H9 (cell line): ENCODE results near the gene ZFP57. TPM values are rescaled to one million over a fixed set of nuclear protein-coding genes. Genes with fewer than 3 reads are reported as not detected.

Experiments
- DNase-seq: peaks from one replicate; pipeline ENCODE4 v3.0.0-alpha.2; 2017
- H2AFZ ChIP-seq: one replicate; pipeline ENCODE4 v1.6.1; 2013; ENCODE audit warnings: mild to moderate bottlenecking, low read length, control low read depth, moderate library complexity
- H2AK5ac ChIP-seq: 2 replicates; pipeline ENCODE4 v1.6.1; 2013; ENCODE audit warnings: low read length, control low read depth, mixed read lengths; ENCODE audit not compliant: insufficient read length
- H2BK120ac ChIP-seq: one replicate; pipeline ENCODE4 v1.6.1; 2013; ENCODE audit warnings: low read depth, mild to moderate bottlenecking, low read length, control low read depth, inconsistent platforms; ENCODE audit not compliant: poor library complexity, severe bottlenecking
- H2BK12ac ChIP-seq: 2 replicates; pipeline ENCODE4 v1.6.1; 2013; ENCODE audit warnings: low read length, control low read depth, mixed read lengths, low read depth; ENCODE audit not compliant: insufficient read length
- H2BK15ac ChIP-seq: 2 replicates; pipeline ENCODE4 v1.6.1; 2013; ENCODE audit warnings: low read depth, low read length, control low read depth
- H2BK20ac ChIP-seq: one replicate; pipeline ENCODE4 v1.6.1; 2013; ENCODE audit warnings: low read depth, mild to moderate bottlenecking, low read length, control low read depth, inconsistent platforms; ENCODE audit not compliant: poor library complexity, severe bottlenecking
- H2BK5ac ChIP-seq: 2 replicates; pipeline ENCODE4 v1.6.1; 2013; ENCODE audit warnings: low read length, control low read depth, mixed read lengths; ENCODE audit not compliant: insufficient read length
- H3K14ac ChIP-seq: 2 replicates; pipeline ENCODE4 v1.6.1; 2013; ENCODE audit warnings: low read length, control low read depth; ENCODE audit not compliant: insufficient read depth
- H3K18ac ChIP-seq: 2 replicates; pipeline ENCODE4 v1.6.1; 2013; ENCODE audit warnings: low read depth, mild to moderate bottlenecking, mixed read lengths, low read length, control low read depth; ENCODE audit not compliant: insufficient read length
- H3K23ac ChIP-seq: 2 replicates; pipeline ENCODE4 v1.6.1; 2013; ENCODE audit warnings: low read length, control low read depth, mixed read lengths, low read depth; ENCODE audit not compliant: insufficient read length
- H3K23me2 ChIP-seq: 2 replicates; pipeline ENCODE4 v1.6.1; 2013; ENCODE audit warnings: low read depth, mild to moderate bottlenecking, mixed read lengths, low read length, control low read depth; ENCODE audit not compliant: insufficient read length, poor library complexity, severe bottlenecking
- H3K27ac ChIP-seq: 2 replicates; pipeline ENCODE4 v1.5.1; 2013; ENCODE audit warnings: low read length, control low read depth, mixed read lengths, low read depth; ENCODE audit not compliant: insufficient read length
- H3K27me3 ChIP-seq: 2 replicates; pipeline ENCODE4 v1.6.1; 2013; ENCODE audit warnings: low read length, control low read depth, inconsistent platforms; ENCODE audit not compliant: insufficient read depth
- H3K4ac ChIP-seq: 2 replicates; pipeline ENCODE4 v1.6.1; 2013; ENCODE audit warnings: low read depth, mild to moderate bottlenecking, control low read depth, inconsistent platforms, low read length, moderate library complexity
- H3K4me1 ChIP-seq: 2 replicates; pipeline ENCODE4 v1.6.1; 2013; ENCODE audit warnings: low read length, control low read depth, inconsistent platforms; ENCODE audit not compliant: insufficient read depth
- H3K4me2 ChIP-seq: 2 replicates; pipeline ENCODE4 v1.6.1; 2013; ENCODE audit warnings: low read length, control low read depth, mixed read lengths; ENCODE audit not compliant: insufficient read length, insufficient read depth
- H3K56ac ChIP-seq: 2 replicates; pipeline ENCODE4 v1.6.1; 2013; ENCODE audit warnings: low read depth, mild to moderate bottlenecking, mixed read lengths, low read length, control low read depth; ENCODE audit not compliant: insufficient read length
- H3K79me1 ChIP-seq: 2 replicates; pipeline ENCODE4 v1.6.1; 2013; ENCODE audit warnings: low read depth, mild to moderate bottlenecking, moderate library complexity, low read length, control low read depth, inconsistent platforms; ENCODE audit not compliant: insufficient read depth, poor library complexity, severe bottlenecking
- H3K79me2 ChIP-seq: 2 replicates; pipeline ENCODE4 v1.6.1; 2013; ENCODE audit warnings: low read length, control low read depth, inconsistent platforms; ENCODE audit not compliant: insufficient read depth
- H3K9ac ChIP-seq: 2 replicates; pipeline ENCODE4 v1.6.1; 2013; ENCODE audit warnings: low read length, control low read depth, mixed read lengths; ENCODE audit not compliant: insufficient read length; ENCODE audit errors: extremely low read depth
- H3K9me3 ChIP-seq: one replicate; pipeline ENCODE4 v1.6.1; 2013; ENCODE audit warnings: low read depth, low read length, inconsistent platforms; ENCODE audit not compliant: control insufficient read depth
- H3T11ph ChIP-seq: one replicate; pipeline ENCODE4 v1.6.1; 2013; ENCODE audit warnings: mild to moderate bottlenecking, low read length, control low read depth, inconsistent platforms
- H4K20me1 ChIP-seq: one replicate; pipeline ENCODE4 v1.6.1; 2013; ENCODE audit not compliant: control insufficient read depth, insufficient read length, insufficient read depth
- H4K5ac ChIP-seq: 2 replicates; pipeline ENCODE4 v1.6.1; 2013; ENCODE audit warnings: low read depth, mild to moderate bottlenecking, mixed read lengths, low read length, control low read depth; ENCODE audit not compliant: insufficient read length
- H4K8ac ChIP-seq: replicated peaks from 2 replicates; pipeline ENCODE4 v1.6.1; 2013; ENCODE audit warnings: low read length, control low read depth, mixed read lengths, low read depth; ENCODE audit not compliant: insufficient read length
- H4K91ac ChIP-seq: 2 replicates; pipeline ENCODE4 v1.6.1; 2013; ENCODE audit warnings: low read depth, mild to moderate bottlenecking, moderate library complexity, mixed read lengths, low read length, control low read depth; ENCODE audit not compliant: insufficient read length
- H3K27ac Mint-ChIP-seq, 3 experiments: 2 replicates in 2 of 3; 3 replicates in 1 of 3; pipeline ENCODE4 v1.8.0; 2020 to 2021; ENCODE audit warnings: mixed read lengths in 3 of 3, mild to moderate bottlenecking in 1 of 3, moderate library complexity in 1 of 3
- H3K27me3 Mint-ChIP-seq: 2 replicates; pipeline ENCODE4 v1.8.0; 2021; ENCODE audit warnings: low read depth, mild to moderate bottlenecking, moderate library complexity, mixed read lengths
- H3K36me3 Mint-ChIP-seq, 3 experiments: 2 replicates in 2 of 3; 3 replicates in 1 of 3; pipeline ENCODE4 v1.8.0; 2020 to 2021; ENCODE audit warnings: low read depth in 3 of 3, mixed read lengths in 3 of 3; ENCODE audit not compliant: insufficient read depth in 1 of 3
- H3K4me1 Mint-ChIP-seq, 2 experiments: 2 replicates each; pipeline ENCODE4 v1.8.0; 2020; ENCODE audit warnings: mixed read lengths in 2 of 2
- H3K4me3 Mint-ChIP-seq, 2 experiments: 2 replicates in 1 of 2; 3 replicates in 1 of 2; pipeline ENCODE4 v1.8.0; 2020 to 2021; ENCODE audit warnings: mild to moderate bottlenecking in 2 of 2, mixed read lengths in 2 of 2, moderate library complexity in 1 of 2
- H3K9me3 Mint-ChIP-seq, 2 experiments: 2 replicates in 1 of 2; 3 replicates in 1 of 2; pipeline ENCODE4 v1.8.0; 2020; ENCODE audit warnings: mild to moderate bottlenecking in 2 of 2, mixed read lengths in 2 of 2, moderate library complexity in 1 of 2
- total RNA-seq: library from RNA; stranded (reverse); gene quantifications from 2 replicates; pipeline ENCODE4 v1.2.1, GENCODE V29; 2021
- TF ChIP-seq, protein P1 (sequence below): fragments of 200-600 bp; sonication (generic); conservative IDR thresholded peaks from 3 replicates; pipeline ENCODE4 v1.8.0; 2021; ENCODE audit warnings: antibody characterized with exemption, mild to moderate bottlenecking

The ZFP57 gene
- total RNA-seq, 1 experiment from 2014 or later = 1.7 TPM

DNA sequence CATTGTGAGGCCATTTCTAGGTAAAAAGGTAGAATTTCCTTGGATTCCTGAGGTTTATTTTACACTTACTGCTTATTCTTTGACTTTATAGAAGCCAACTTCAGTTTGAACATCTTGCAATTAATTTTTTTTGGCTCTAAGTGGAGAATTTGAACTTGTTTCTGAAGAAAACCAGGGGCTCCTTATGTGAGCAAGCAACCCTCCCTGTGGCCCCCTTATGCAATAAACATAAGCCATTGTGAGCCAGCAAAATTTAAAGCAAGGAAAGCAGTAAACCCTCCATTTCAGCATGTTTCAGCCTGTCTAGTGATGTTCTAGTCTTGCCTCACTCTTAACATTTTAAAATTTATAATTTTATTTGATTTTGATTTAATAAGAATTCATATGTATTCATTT, 47.9 kb upstream of the ZFP57 start:
- no peak overlapping the region for H3K4me3 Mint-ChIP-seq
- no peak overlapping the region for H3K14ac ChIP-seq
- H3K27me3 Mint-ChIP-seq = peaks cover 38% of the 10 kb centered on the region
- no peak overlapping the region for H4K5ac ChIP-seq
- DNase-seq = no peak
- no peak overlapping the region for H2BK15ac ChIP-seq
- TF ChIP-seq, protein P1, sequence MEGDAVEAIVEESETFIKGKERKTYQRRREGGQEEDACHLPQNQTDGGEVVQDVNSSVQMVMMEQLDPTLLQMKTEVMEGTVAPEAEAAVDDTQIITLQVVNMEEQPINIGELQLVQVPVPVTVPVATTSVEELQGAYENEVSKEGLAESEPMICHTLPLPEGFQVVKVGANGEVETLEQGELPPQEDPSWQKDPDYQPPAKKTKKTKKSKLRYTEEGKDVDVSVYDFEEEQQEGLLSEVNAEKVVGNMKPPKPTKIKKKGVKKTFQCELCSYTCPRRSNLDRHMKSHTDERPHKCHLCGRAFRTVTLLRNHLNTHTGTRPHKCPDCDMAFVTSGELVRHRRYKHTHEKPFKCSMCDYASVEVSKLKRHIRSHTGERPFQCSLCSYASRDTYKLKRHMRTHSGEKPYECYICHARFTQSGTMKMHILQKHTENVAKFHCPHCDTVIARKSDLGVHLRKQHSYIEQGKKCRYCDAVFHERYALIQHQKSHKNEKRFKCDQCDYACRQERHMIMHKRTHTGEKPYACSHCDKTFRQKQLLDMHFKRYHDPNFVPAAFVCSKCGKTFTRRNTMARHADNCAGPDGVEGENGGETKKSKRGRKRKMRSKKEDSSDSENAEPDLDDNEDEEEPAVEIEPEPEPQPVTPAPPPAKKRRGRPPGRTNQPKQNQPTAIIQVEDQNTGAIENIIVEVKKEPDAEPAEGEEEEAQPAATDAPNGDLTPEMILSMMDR = no peak
- no peak overlapping the region for H2AFZ ChIP-seq
- H3K9me3 Mint-ChIP-seq = no peaks in the 10 kb centered on the region
- no peaks in the 10 kb centered on the region for H3K79me2 ChIP-seq
- no peak overlapping the region for H3K18ac ChIP-seq
- H4K91ac ChIP-seq = no peak overlapping the region
- no peaks in the 10 kb centered on the region for H3K23me2 ChIP-seq
- H2BK12ac ChIP-seq = no peak overlapping the region
- H4K8ac ChIP-seq = no peak overlapping the region
- H3T11ph ChIP-seq = no peak overlapping the region
- H3K9ac ChIP-seq = no peak overlapping the region
- H3K9me3 ChIP-seq = no peaks in the 10 kb centered on the region
- no peak overlapping the region for H2BK120ac ChIP-seq
- peaks cover 0 to 3% (median 2%) of the 10 kb centered on the region in 3 experiments; a peak in 3 of 7 replicates for H3K36me3 Mint-ChIP-seq
- H3K4me1 ChIP-seq = no peaks in the 10 kb centered on the region
- H2BK5ac ChIP-seq = no peak overlapping the region
- H3K27ac ChIP-seq = no peak overlapping the region
- no peak overlapping the region for H3K27ac Mint-ChIP-seq
- peaks cover 4% of the 10 kb centered on the region; the same call in 1 of the 2 replicates for H3K27me3 ChIP-seq
- no peak overlapping the region for H3K4ac ChIP-seq
- H3K79me1 ChIP-seq = no peaks in the 10 kb centered on the region
- no peak overlapping the region for H3K23ac ChIP-seq
- H3K56ac ChIP-seq = no peak overlapping the region
- H4K20me1 ChIP-seq = no peaks in the 10 kb centered on the region
- H2AK5ac ChIP-seq = no peak overlapping the region
- no peak overlapping the region for H3K4me2 ChIP-seq
- H3K4me1 Mint-ChIP-seq = peaks cover 8 to 10% of the 10 kb centered on the region in 2 experiments
- H2BK20ac ChIP-seq = no peak overlapping the region
